HCT116 (cell line): Measurements from ENCODE around the gene GRIK2.
"Not testable (repeated sequence)": the region's sequence is repeated elsewhere in the genome, so short reads cannot be mapped to it uniquely, and the experiment has no call there.

ENCODE experiments used
- POLR2A ChIP-seq: IDR thresholded peaks from 2 replicates; pipeline ENCODE4 v1.7.0; 2011; ENCODE audit warnings: borderline replicate concordance; ENCODE audit not compliant: insufficient read depth, insufficient read length; ENCODE audit errors: extremely low read depth
- POLR2AphosphoS5 ChIP-seq: IDR thresholded peaks from 2 replicates; pipeline ENCODE4 v1.6.1; 2011; ENCODE audit warnings: mild to moderate bottlenecking, low read depth, low read length, moderate library complexity
- REST ChIP-seq: IDR thresholded peaks from 2 replicates; pipeline ENCODE4 v1.6.1; 2012; ENCODE audit warnings: low read depth

- TF ChIP-seq REST, POLR2AphosphoS5, POLR2A: not testable (repeated sequence)
These were observed 9.8 kb upstream of the GRIK2 start for GRCh38 chr6:101383747-101384146.
